Measurements from ENCODE around the gene PHACTR3.

DNA sequence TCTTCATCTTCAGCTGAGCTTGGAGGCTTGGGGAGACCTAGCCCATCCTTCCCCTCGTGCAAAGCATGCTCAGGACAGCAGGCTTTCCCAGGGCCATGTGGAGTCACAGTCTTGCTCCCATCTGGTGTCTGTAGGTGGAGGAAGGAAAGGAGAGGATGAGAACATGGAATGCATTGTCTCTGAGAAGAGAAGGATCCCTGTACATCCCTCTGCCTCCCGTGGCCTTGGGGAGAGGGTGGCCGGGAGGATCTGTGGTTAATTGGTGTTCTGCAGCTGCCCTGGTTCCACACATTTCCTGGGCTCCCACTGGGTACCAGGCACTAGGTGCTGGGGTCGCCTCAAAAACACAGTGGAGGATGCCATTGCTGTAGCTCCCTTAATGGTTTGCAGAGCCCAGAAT, 134.5 kb downstream of the PHACTR3 start:
- no peak for TF ChIP-seq CTCF (conservative IDR thresholded peaks at IDR 0.05; ENCODE audit: low read depth in 2 of 2)
- TF ChIP-seq POLR2AphosphoS5 (IDR thresholded peaks at IDR 0.05; ENCODE audit: low read depth): no peak
- no peak for TF ChIP-seq JUNB (IDR thresholded peaks at IDR 0.05; ENCODE audit: unreplicated experiment)
- TF ChIP-seq, protein P1, sequence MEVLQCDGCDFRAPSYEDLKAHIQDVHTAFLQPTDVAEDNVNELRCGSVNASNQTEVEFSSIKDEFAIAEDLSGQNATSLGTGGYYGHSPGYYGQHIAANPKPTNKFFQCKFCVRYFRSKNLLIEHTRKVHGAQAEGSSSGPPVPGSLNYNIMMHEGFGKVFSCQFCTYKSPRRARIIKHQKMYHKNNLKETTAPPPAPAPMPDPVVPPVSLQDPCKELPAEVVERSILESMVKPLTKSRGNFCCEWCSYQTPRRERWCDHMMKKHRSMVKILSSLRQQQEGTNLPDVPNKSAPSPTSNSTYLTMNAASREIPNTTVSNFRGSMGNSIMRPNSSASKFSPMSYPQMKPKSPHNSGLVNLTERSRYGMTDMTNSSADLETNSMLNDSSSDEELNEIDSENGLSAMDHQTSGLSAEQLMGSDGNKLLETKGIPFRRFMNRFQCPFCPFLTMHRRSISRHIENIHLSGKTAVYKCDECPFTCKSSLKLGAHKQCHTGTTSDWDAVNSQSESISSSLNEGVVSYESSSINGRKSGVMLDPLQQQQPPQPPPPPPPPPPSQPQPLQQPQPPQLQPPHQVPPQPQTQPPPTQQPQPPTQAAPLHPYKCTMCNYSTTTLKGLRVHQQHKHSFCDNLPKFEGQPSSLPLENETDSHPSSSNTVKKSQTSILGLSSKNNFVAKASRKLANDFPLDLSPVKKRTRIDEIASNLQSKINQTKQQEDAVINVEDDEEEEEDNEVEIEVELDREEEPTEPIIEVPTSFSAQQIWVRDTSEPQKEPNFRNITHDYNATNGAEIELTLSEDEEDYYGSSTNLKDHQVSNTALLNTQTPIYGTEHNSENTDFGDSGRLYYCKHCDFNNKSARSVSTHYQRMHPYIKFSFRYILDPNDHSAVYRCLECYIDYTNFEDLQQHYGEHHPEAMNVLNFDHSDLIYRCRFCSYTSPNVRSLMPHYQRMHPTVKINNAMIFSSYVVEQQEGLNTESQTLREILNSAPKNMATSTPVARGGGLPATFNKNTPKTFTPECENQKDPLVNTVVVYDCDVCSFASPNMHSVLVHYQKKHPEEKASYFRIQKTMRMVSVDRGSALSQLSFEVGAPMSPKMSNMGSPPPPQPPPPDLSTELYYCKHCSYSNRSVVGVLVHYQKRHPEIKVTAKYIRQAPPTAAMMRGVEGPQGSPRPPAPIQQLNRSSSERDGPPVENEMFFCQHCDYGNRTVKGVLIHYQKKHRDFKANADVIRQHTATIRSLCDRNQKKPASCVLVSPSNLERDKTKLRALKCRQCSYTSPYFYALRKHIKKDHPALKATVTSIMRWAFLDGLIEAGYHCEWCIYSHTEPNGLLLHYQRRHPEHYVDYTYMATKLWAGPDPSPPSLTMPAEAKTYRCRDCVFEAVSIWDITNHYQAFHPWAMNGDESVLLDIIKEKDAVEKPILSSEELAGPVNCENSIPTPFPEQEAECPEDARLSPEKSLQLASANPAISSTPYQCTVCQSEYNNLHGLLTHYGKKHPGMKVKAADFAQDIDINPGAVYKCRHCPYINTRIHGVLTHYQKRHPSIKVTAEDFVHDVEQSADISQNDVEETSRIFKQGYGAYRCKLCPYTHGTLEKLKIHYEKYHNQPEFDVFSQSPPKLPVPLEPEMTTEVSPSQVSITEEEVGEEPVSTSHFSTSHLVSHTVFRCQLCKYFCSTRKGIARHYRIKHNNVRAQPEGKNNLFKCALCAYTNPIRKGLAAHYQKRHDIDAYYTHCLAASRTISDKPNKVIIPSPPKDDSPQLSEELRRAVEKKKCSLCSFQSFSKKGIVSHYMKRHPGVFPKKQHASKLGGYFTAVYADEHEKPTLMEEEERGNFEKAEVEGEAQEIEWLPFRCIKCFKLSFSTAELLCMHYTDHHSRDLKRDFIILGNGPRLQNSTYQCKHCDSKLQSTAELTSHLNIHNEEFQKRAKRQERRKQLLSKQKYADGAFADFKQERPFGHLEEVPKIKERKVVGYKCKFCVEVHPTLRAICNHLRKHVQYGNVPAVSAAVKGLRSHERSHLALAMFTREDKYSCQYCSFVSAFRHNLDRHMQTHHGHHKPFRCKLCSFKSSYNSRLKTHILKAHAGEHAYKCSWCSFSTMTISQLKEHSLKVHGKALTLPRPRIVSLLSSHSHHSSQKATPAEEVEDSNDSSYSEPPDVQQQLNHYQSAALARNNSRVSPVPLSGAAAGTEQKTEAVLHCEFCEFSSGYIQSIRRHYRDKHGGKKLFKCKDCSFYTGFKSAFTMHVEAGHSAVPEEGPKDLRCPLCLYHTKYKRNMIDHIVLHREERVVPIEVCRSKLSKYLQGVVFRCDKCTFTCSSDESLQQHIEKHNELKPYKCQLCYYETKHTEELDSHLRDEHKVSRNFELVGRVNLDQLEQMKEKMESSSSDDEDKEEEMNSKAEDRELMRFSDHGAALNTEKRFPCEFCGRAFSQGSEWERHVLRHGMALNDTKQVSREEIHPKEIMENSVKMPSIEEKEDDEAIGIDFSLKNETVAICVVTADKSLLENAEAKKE (CRISPR knock-in tag; IDR thresholded peaks at IDR 0.05): no peak
- TF ChIP-seq EZH2 (IDR thresholded peaks at IDR 0.05; ENCODE audit: low read depth, unreplicated experiment): no peak
- no peak for TF ChIP-seq REST (IDR thresholded peaks at IDR 0.05; ENCODE audit: unreplicated experiment)
- no peak for TF ChIP-seq EZH2phosphoT487 (IDR thresholded peaks at IDR 0.05; ENCODE audit: unreplicated experiment)
- TF ChIP-seq CREB1 (CRISPR knock-in tag; IDR thresholded peaks at IDR 0.05; ENCODE audit: low read depth): no peak
- no peak for TF ChIP-seq STAT1 (IDR thresholded peaks at IDR 0.05; ENCODE audit: unreplicated experiment)
- TF ChIP-seq ZNF331 (CRISPR knock-in tag; IDR thresholded peaks at IDR 0.05; ENCODE audit: low read depth): no peak
